Mononuclear cell (primary cell): ENCODE measurements around the gene DAB1. TPM values are rescaled to one million over a fixed set of nuclear protein-coding genes. Genes with fewer than 3 reads are reported as not detected.

Experiments
- H3K27me3 ChIP-seq: 2 replicates; pipeline ENCODE4 v1.6.0; 2011; ENCODE audit warnings: low read length, control low read depth; ENCODE audit not compliant: insufficient read depth
- H3K4me1 ChIP-seq: 2 replicates; pipeline ENCODE4 v1.5.1; 2011; ENCODE audit warnings: mild to moderate bottlenecking, low read length, control low read depth; ENCODE audit not compliant: insufficient read depth
- H3K4me3 ChIP-seq: 2 replicates; pipeline ENCODE4 v1.5.1; 2011; ENCODE audit warnings: mild to moderate bottlenecking, low read length, moderate library complexity
- H3K9me3 ChIP-seq: 2 replicates; pipeline ENCODE4 v1.5.1; 2011; ENCODE audit warnings: low read depth, mild to moderate bottlenecking, control low read depth, low read length
- total RNA-seq: library from RNA; depleted of rRNA; stranded (reverse); fragments of >200 nt; gene quantifications from one replicate; pipeline ENCODE4 v1.2.3, GENCODE V29; 2012

DAB1 gene
- total RNA-seq, 1 donor, result 0.42 TPM

DNA sequence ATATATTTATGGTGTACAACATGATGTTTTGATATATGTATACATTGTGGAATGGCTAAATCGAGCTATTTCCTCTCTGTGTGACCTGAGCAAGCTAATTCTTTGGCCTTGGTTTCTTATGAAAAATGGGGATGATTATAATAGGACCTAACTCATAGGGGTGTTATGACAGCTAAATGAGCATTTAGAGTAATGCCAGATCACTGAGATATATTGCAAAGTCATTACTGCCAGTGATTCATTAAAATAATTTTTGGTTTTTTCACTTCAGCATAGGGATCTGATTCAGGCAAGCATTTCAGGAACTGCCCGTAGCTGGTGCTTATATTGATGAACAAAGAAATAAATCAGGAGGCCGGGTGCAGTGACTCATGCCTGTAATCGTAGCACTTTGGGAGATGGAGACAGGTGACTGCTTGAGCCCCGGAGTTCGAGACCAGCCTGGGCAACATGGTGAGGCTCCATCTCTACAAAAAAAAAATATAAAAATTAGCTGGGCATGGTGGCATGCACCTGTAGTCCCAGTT is 30.7 kb downstream of the DAB1 start:
- Histone ChIP-seq H3K4me1 (no peaks in the 10 kb centered on the region), H3K9me3 (no peaks in the 10 kb centered on the region), H3K27me3 (no peaks in the 10 kb centered on the region), H3K4me3 (no peak overlapping the region)

DNA sequence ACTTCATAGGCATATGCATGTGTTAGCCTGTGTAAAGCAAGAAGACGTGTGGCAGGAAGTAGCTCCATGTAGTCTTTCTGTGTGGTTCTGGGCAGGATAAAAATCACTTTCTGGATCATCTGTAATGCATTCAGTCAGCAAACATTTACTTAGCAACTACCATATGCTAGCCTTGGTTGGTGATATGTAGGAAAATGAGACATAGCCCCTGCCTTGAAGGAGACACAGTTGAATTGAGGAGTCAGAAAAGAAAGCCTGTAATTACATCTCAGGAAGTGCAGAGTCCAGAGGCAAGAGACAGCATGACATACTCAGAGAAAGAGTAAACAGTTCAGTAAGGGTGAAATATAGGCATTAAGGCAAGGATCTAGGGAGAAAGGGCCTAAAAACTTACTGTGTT is 38.5 kb downstream of the DAB1 start:
- Histone ChIP-seq H3K4me1 (no peaks in the 10 kb centered on the region), H3K27me3 (no peaks in the 10 kb centered on the region)

GRCh38 chr1:57384901-57385300 is 39.0 kb downstream of the DAB1 start:
- Histone ChIP-seq H3K4me1 (no peaks in the 10 kb centered on the region), H3K27me3 (no peaks in the 10 kb centered on the region), H3K9me3 (no peaks in the 10 kb centered on the region), H3K4me3 (no peak overlapping the region)

More for the DNA sequence above, 38.5 kb downstream of the DAB1 start:
- no peak overlapping the region for H3K4me3 ChIP-seq
- H3K9me3 ChIP-seq, result no peaks in the 10 kb centered on the region

DNA sequence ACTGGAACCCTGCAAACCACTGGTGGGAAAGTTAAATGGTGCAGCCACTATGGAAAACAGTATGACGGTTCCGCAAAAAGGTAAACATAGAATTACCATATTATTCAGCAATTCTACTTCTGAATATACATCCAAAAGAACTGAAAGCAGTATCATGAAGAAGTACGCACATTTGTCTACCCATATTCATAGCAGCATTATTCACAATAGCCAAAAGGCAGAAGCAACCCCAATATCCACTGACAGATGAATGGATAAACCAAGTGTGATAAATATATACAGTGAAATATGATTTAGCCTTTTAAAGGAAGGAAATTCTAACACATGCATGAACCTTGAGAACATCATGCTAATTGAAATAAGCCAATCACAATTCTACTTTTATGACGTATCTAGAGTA is 39.6 kb downstream of the DAB1 start:
- H3K9me3 ChIP-seq, result no peaks in the 10 kb centered on the region
- no peak overlapping the region for H3K4me3 ChIP-seq
- no peaks in the 10 kb centered on the region for H3K27me3 ChIP-seq
- no peaks in the 10 kb centered on the region for H3K4me1 ChIP-seq

GRCh38 chr1:57381871-57382270 is 42.0 kb downstream of the DAB1 start:
- Histone ChIP-seq H3K9me3 (no peaks in the 10 kb centered on the region), H3K27me3 (no peaks in the 10 kb centered on the region), H3K4me1 (no peaks in the 10 kb centered on the region), H3K4me3 (no peak overlapping the region)

GRCh38 chr1:57381426-57381825 is 42.4 kb downstream of the DAB1 start:
- Histone ChIP-seq H3K4me3 (no peak overlapping the region), H3K9me3 (no peaks in the 10 kb centered on the region), H3K4me1 (no peaks in the 10 kb centered on the region), H3K27me3 (no peaks in the 10 kb centered on the region)

GRCh38 chr1:57380923-57381322 is 42.9 kb downstream of the DAB1 start:
- Histone ChIP-seq H3K4me1 (no peaks in the 10 kb centered on the region), H3K9me3 (no peaks in the 10 kb centered on the region), H3K4me3 (no peak overlapping the region), H3K27me3 (no peaks in the 10 kb centered on the region)

DNA sequence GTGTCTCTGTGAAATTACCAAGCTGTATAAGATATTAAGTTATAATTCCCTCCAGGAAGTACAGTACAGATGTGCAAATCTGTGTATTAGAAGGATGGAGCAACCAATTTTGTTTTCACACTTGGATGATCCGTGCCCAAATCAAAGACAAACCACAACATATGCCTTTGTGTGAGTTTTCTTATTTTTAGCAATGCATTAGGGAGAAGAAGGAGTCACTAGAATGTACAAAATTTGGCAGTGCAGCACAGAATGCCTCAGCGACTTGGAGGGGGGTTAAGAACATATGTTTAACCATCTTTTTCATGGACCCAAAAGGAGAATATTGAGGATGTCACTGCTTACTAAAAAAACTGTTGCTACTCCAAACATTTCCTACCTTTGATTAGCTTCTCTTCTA is 45.3 kb downstream of the DAB1 start:
- Histone ChIP-seq H3K9me3 (no peaks in the 10 kb centered on the region), H3K4me3 (no peak overlapping the region), H3K4me1 (no peaks in the 10 kb centered on the region), H3K27me3 (no peaks in the 10 kb centered on the region)

DNA sequence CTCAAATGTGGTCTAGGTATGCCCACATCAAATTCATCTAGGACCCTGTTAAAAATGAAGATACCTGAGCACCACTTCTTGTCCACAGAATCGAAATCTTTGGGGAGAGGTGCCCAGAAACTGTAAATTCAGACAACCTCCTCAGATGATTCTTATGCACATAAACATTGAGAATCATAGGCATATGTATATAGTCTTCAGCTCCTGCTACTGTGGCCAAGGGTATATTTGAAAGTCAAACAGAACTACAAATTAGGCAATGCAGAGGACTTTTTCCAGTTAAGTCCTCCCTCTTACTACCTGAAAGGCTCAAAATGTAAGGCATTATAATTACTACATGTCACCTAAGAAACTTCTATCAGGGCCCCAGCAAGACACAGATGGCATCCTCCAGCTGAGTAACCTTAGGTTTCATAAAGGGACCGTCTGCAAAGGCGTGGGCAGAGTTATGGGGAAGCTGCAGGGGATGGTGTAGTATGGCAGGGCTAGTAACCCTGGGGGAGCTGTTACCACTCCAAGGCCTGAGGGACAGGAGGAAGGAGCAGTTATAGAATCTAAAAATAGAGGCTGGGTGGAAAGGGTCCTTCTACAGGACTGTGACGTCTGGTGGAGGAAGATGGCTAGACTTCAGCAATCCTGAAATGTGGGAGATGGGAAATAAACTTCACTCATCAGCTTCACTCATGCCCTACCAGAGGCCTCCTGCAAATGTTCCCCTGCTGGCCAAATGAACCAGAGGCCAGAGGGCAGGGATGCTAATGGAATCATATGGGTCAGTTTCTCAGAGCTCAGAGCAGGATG is 46.3 kb downstream of the DAB1 start:
- no peaks in the 10 kb centered on the region for H3K9me3 ChIP-seq
- H3K27me3 ChIP-seq, result no peaks in the 10 kb centered on the region
- H3K4me3 ChIP-seq, result no peak overlapping the region
- H3K4me1 ChIP-seq, result no peaks in the 10 kb centered on the region

- H3K27me3 ChIP-seq, result no peaks in the 10 kb centered on the region
- H3K4me3 ChIP-seq, result no peak overlapping the region
- no peaks in the 10 kb centered on the region for H3K4me1 ChIP-seq
- no peaks in the 10 kb centered on the region for H3K9me3 ChIP-seq
Observed at GRCh38 chr1:57376041-57376440, 47.8 kb downstream of the DAB1 start.

- H3K4me1 ChIP-seq, result no peaks in the 10 kb centered on the region
- H3K9me3 ChIP-seq, result no peaks in the 10 kb centered on the region
- no peak overlapping the region for H3K4me3 ChIP-seq
- no peaks in the 10 kb centered on the region for H3K27me3 ChIP-seq
Observed at GRCh38 chr1:57369889-57370288, 54.0 kb downstream of the DAB1 start.

- Histone ChIP-seq H3K9me3 (no peaks in the 10 kb centered on the region), H3K27me3 (no peaks in the 10 kb centered on the region), H3K4me1 (no peaks in the 10 kb centered on the region), H3K4me3 (no peak overlapping the region)
Observed at GRCh38 chr1:57367945-57368344, 55.9 kb downstream of the DAB1 start.

- Histone ChIP-seq H3K27me3 (no peaks in the 10 kb centered on the region), H3K4me1 (no peaks in the 10 kb centered on the region), H3K9me3 (no peaks in the 10 kb centered on the region), H3K4me3 (no peak overlapping the region)
Observed at GRCh38 chr1:57363643-57364042, 60.2 kb downstream of the DAB1 start.

DNA sequence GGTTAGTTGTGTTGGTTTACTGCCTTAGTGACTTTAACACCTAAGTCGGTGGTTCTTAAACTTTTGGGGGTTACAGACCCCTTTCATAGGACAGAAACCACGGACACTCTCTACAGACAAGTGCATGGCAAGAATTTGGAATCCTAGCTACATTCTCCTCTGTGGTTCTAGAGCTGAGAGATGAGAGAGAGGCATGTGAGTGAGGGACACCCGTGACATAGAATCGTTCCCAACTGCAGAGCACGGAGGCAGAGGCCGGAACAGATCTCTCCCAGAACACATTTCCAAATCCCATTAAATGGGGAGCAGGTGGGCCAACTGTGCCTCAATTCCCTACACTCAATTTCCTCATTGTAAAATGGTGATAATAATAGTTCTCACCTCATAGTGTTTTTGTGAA is 60.7 kb downstream of the DAB1 start:
- Histone ChIP-seq H3K9me3 (no peaks in the 10 kb centered on the region), H3K4me3 (no peak overlapping the region), H3K4me1 (no peaks in the 10 kb centered on the region), H3K27me3 (no peaks in the 10 kb centered on the region)

GRCh38 chr1:57362480-57362879 is 61.4 kb downstream of the DAB1 start:
- Histone ChIP-seq H3K9me3 (no peaks in the 10 kb centered on the region), H3K4me3 (no peak overlapping the region), H3K27me3 (no peaks in the 10 kb centered on the region), H3K4me1 (no peaks in the 10 kb centered on the region)

DNA sequence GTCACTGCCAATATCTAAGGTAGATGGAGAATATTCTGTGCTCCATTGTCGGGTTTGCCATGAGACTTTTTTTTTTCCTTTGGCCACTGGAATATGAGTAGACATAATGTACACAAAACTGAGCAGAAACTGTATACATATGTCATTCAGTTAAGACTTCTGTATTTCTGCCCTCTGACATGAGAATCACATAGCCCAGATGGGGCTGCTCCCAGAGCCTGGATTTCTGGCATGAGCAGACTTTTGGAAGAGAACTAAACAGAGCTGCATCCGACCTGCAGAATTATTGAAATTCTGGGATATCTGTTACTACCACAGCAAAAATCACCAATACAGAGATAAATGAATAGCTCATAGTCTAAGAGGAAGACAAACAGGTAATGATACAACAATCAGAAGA is 62.3 kb downstream of the DAB1 start:
- Histone ChIP-seq H3K9me3 (no peaks in the 10 kb centered on the region), H3K4me3 (no peak overlapping the region), H3K4me1 (no peaks in the 10 kb centered on the region), H3K27me3 (no peaks in the 10 kb centered on the region)
